DOHH2 (cell line): Measurements from ENCODE around the gene DCHS2.

Experiments
- EZH2phosphoT487 ChIP-seq: fragments of 200-600 bp; sonication (generic); IDR thresholded peaks from 2 replicates; pipeline ENCODE4 v1.6.1; 2017; ENCODE audit warnings: borderline replicate concordance, mild to moderate bottlenecking, antibody characterized with exemption, low read length, moderate library complexity, mixed read lengths
- TF ChIP-seq, protein P1 (sequence below): fragments of 200-600 bp; sonication (generic); IDR thresholded peaks from one replicate; pipeline ENCODE4 v1.5.1; 2014; ENCODE audit warnings: antibody characterized with exemption, mild to moderate bottlenecking, low read depth, low read length; ENCODE audit not compliant: poor library complexity, severe bottlenecking

DNA sequence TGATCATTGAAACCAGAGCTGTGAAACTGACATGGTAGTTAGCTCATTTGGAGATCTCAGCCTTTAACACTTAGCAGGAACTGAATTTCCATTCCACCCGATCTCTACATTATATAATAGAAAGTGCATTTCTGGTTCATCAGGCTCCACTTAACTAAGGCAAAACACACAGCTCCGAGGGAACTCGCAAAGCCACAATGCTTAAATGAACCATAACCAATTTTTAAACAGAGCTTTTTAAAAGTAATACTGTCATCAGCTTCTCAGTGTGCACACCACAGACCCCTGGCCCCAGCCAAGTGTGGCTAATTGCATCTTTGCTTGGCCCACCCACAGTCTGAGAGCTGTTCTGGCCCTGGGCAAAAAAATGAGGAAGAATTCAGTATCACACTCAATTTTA lies 66.1 kb downstream of the DCHS2 start:
- TF ChIP-seq, protein P1, sequence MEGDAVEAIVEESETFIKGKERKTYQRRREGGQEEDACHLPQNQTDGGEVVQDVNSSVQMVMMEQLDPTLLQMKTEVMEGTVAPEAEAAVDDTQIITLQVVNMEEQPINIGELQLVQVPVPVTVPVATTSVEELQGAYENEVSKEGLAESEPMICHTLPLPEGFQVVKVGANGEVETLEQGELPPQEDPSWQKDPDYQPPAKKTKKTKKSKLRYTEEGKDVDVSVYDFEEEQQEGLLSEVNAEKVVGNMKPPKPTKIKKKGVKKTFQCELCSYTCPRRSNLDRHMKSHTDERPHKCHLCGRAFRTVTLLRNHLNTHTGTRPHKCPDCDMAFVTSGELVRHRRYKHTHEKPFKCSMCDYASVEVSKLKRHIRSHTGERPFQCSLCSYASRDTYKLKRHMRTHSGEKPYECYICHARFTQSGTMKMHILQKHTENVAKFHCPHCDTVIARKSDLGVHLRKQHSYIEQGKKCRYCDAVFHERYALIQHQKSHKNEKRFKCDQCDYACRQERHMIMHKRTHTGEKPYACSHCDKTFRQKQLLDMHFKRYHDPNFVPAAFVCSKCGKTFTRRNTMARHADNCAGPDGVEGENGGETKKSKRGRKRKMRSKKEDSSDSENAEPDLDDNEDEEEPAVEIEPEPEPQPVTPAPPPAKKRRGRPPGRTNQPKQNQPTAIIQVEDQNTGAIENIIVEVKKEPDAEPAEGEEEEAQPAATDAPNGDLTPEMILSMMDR: no peak
- TF ChIP-seq EZH2phosphoT487: no peak
